MM.1S (cell line): ENCODE results near the gene P4HA1.

ENCODE experiments used
- DNase-seq: peaks from one replicate; pipeline ENCODE4 v3.0.0-alpha.2; 2015
- H2AFZ ChIP-seq: fragments of 300-600 bp; sonication (generic); 2 replicates; pipeline ENCODE4 v1.6.0; 2016; ENCODE audit warnings: antibody characterized with exemption, low read length
- H3F3A ChIP-seq: fragments of 300-600 bp; sonication (generic); 2 replicates; pipeline ENCODE4 v1.6.1; 2016; ENCODE audit warnings: mild to moderate bottlenecking, antibody characterized with exemption, low read length, moderate library complexity, mixed read lengths; ENCODE audit not compliant: insufficient read depth
- H3K27ac ChIP-seq: fragments of 300-600 bp; sonication (generic); 2 replicates; pipeline ENCODE4 v1.5.1; 2016; ENCODE audit warnings: mild to moderate bottlenecking, low read length
- H3K27me3 ChIP-seq: fragments of 300-600 bp; sonication (generic); replicated peaks from 2 replicates; pipeline ENCODE4 v1.6.0; 2016; ENCODE audit warnings: low read length; ENCODE audit not compliant: insufficient read depth
- H3K36me3 ChIP-seq: fragments of 300-600 bp; sonication (generic); replicated peaks from 2 replicates; pipeline ENCODE4 v1.6.1; 2016; ENCODE audit warnings: mild to moderate bottlenecking, low read length, mixed read lengths; ENCODE audit not compliant: insufficient read depth
- H3K4me1 ChIP-seq: fragments of 300-600 bp; sonication (generic); 2 replicates; pipeline ENCODE4 v1.6.1; 2016; ENCODE audit warnings: low read length, mixed read lengths
- H3K4me2 ChIP-seq: fragments of 300-600 bp; sonication (generic); 2 replicates; pipeline ENCODE4 v1.6.0; 2016; ENCODE audit warnings: low read depth, low read length
- H3K4me3 ChIP-seq: fragments of 300-600 bp; sonication (generic); 2 replicates; pipeline ENCODE4 v1.5.1; 2016; ENCODE audit warnings: low read length, mixed read lengths
- H3K79me2 ChIP-seq: fragments of 300-600 bp; sonication (generic); 2 replicates; pipeline ENCODE4 v1.6.1; 2016; ENCODE audit warnings: mixed run types, low read length, mixed read lengths
- H3K9ac ChIP-seq: fragments of 300-600 bp; sonication (generic); 2 replicates; pipeline ENCODE4 v1.6.1; 2016; ENCODE audit warnings: low read length, mixed read lengths
- H3K9me2 ChIP-seq: fragments of 300-600 bp; sonication (generic); replicated peaks from 2 replicates; pipeline ENCODE4 v1.6.1; 2016; ENCODE audit warnings: mild to moderate bottlenecking, low read length, mixed read lengths; ENCODE audit not compliant: insufficient read depth
- H3K9me3 ChIP-seq: fragments of 300-600 bp; sonication (generic); replicated peaks from 2 replicates; pipeline ENCODE4 v1.6.1; 2016; ENCODE audit warnings: mild to moderate bottlenecking, low read length, mixed read lengths; ENCODE audit not compliant: insufficient read depth
- H4K20me1 ChIP-seq: fragments of 300-600 bp; sonication (generic); 2 replicates; pipeline ENCODE4 v1.6.1; 2016; ENCODE audit warnings: mild to moderate bottlenecking, low read length, moderate library complexity, mixed read lengths; ENCODE audit not compliant: insufficient read depth
- CTCF ChIP-seq: fragments of 300-600 bp; sonication (generic); IDR thresholded peaks from 2 replicates; pipeline ENCODE4 v1.5.1; 2016; ENCODE audit warnings: antibody characterized with exemption, low read length, mixed read lengths
- EZH2 ChIP-seq: fragments of 300-600 bp; sonication (generic); optimal IDR thresholded peaks from 2 replicates; pipeline ENCODE3; 2017; ENCODE audit warnings: low read depth, mild to moderate bottlenecking, antibody characterized with exemption, low read length, mixed read lengths
- EZH2phosphoT487 ChIP-seq: fragments of 300-600 bp; sonication (generic); IDR thresholded peaks from 2 replicates; pipeline ENCODE4 v1.6.1; 2018; ENCODE audit warnings: antibody characterized with exemption, low read length

P4HA1 gene

GRCh38 chr10:73018632-73019031 is 78.0 kb downstream of the P4HA1 start:
- H3K36me3 ChIP-seq, result no peaks in the 10 kb centered on the region
- no peak for DNase-seq
- no peak for TF ChIP-seq EZH2
- TF ChIP-seq EZH2phosphoT487, result no peak
- no peak for TF ChIP-seq CTCF
- H3F3A ChIP-seq, result no peaks in the 10 kb centered on the region
- no peak overlapping the region for H2AFZ ChIP-seq
- H3K79me2 ChIP-seq, result no peaks in the 10 kb centered on the region
- no peaks in the 10 kb centered on the region for H3K9me2 ChIP-seq
- H4K20me1 ChIP-seq, result no peaks in the 10 kb centered on the region
- no peaks in the 10 kb centered on the region for H3K27me3 ChIP-seq
- no peaks in the 10 kb centered on the region for H3K9me3 ChIP-seq
- no peak overlapping the region for H3K4me2 ChIP-seq
- H3K27ac ChIP-seq, result no peak overlapping the region
- no peak overlapping the region for H3K4me3 ChIP-seq
- no peak overlapping the region for H3K9ac ChIP-seq
- H3K4me1 ChIP-seq, result no peaks in the 10 kb centered on the region

GRCh38 chr10:73017955-73018480 is 78.6 kb downstream of the P4HA1 start:
- H3K79me2 ChIP-seq, result no peaks in the 10 kb centered on the region
- H3K27ac ChIP-seq, result no peak overlapping the region
- no peaks in the 10 kb centered on the region for H4K20me1 ChIP-seq
- TF ChIP-seq EZH2phosphoT487 (no peak), CTCF (no peak), EZH2 (no peak)
- no peak overlapping the region for H3K4me2 ChIP-seq
- no peaks in the 10 kb centered on the region for H3K27me3 ChIP-seq
- H2AFZ ChIP-seq, result no peak overlapping the region
- H3K4me1 ChIP-seq, result no peaks in the 10 kb centered on the region
- DNase-seq, result no peak
- no peak overlapping the region for H3K4me3 ChIP-seq
- no peaks in the 10 kb centered on the region for H3F3A ChIP-seq
- H3K9ac ChIP-seq, result no peak overlapping the region
- no peaks in the 10 kb centered on the region for H3K9me3 ChIP-seq
- H3K9me2 ChIP-seq, result no peaks in the 10 kb centered on the region
- no peaks in the 10 kb centered on the region; the same call in 1 of the 2 replicates for H3K36me3 ChIP-seq

- no peak overlapping the region for H3K4me2 ChIP-seq
- H3K36me3 ChIP-seq, result no peaks in the 10 kb centered on the region; the same call in 1 of the 2 replicates
- no peak overlapping the region for H3K27ac ChIP-seq
- H3K27me3 ChIP-seq, result no peaks in the 10 kb centered on the region
- no peaks in the 10 kb centered on the region for H4K20me1 ChIP-seq
- no peak overlapping the region for H2AFZ ChIP-seq
- DNase-seq, result no peak
- no peak overlapping the region for H3K4me3 ChIP-seq
- no peak overlapping the region for H3K9ac ChIP-seq
- no peaks in the 10 kb centered on the region for H3K9me3 ChIP-seq
- no peaks in the 10 kb centered on the region for H3K9me2 ChIP-seq
- no peaks in the 10 kb centered on the region for H3K79me2 ChIP-seq
- H3F3A ChIP-seq, result no peaks in the 10 kb centered on the region
- TF ChIP-seq EZH2, result no peak
- no peak for TF ChIP-seq EZH2phosphoT487
- TF ChIP-seq CTCF, result no peak
- H3K4me1 ChIP-seq, result no peaks in the 10 kb centered on the region
These were observed 80.9 kb downstream of the P4HA1 start for GRCh38 chr10:73015779-73016178.
